ENCODE results near the gene AQR.

GRCh38 chr15:34927726-34928125, 41.8 kb downstream of the AQR start:
- TF ChIP-seq, protein P1, sequence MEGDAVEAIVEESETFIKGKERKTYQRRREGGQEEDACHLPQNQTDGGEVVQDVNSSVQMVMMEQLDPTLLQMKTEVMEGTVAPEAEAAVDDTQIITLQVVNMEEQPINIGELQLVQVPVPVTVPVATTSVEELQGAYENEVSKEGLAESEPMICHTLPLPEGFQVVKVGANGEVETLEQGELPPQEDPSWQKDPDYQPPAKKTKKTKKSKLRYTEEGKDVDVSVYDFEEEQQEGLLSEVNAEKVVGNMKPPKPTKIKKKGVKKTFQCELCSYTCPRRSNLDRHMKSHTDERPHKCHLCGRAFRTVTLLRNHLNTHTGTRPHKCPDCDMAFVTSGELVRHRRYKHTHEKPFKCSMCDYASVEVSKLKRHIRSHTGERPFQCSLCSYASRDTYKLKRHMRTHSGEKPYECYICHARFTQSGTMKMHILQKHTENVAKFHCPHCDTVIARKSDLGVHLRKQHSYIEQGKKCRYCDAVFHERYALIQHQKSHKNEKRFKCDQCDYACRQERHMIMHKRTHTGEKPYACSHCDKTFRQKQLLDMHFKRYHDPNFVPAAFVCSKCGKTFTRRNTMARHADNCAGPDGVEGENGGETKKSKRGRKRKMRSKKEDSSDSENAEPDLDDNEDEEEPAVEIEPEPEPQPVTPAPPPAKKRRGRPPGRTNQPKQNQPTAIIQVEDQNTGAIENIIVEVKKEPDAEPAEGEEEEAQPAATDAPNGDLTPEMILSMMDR (IDR thresholded peaks at IDR 0.05; ENCODE audit: borderline replicate concordance, extremely low read depth, low read length, poor library complexity, severe bottlenecking): no peak
- no peak for TF ChIP-seq EZH2 (IDR thresholded peaks at IDR 0.05; ENCODE audit: borderline replicate concordance, low read depth, low read length, severe bottlenecking)

Data from DND-41 (cell line).